Measurements from ENCODE around the gene PRDX6. TPM values are rescaled to one million over a fixed set of nuclear protein-coding genes. Genes with fewer than 3 reads are reported as not detected.

The PRDX6 gene
- total and polyA plus RNA-seq, 2 of the 8 experiments (the other 6 are each of a cell fraction or from before 2014, with no cell fraction given), result 348 to 677 TPM

DNA sequence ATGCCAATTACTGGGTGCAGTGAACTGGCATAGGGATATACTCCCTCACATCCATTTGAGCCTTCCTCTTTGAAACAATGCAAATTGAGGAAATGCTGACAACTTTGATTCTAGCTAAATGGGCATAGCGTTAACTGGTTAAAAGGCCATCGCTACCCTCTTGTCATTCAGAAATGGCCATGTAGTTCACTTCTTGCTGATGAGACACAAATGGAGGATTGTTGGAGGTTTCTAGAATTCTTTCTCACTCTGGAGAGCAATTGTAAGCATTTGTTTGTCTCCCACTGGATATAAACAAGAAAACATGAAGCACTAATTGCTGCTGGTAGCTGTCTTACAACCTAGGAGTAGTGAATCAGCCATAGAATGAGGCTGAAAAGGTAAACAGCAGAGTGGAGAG is 14.4 kb downstream of the PRDX6 start:
- FAIRE-seq, result no peak
- POLR2A ChIA-PET (ENCODE audit: partially characterized antibody), result interaction anchor here (1.0 to 4.9 kb wide), 5 partner anchors 9 to 145 kb away, joined by 3 to 53 read pairs (median 4); partner anchors contain the start of gene PRDX6
- no peak overlapping the region for H3K4me3 ChIP-seq (ENCODE audit: extremely low read depth in 1 of 4, insufficient read depth in 2 of 4, low read depth in 3 of 4, low read length in 4 of 4)

More for the DNA sequence above, 14.4 kb downstream of the PRDX6 start:
- Histone ChIP-seq H2AFZ (ENCODE audit: low read length) (no peak overlapping the region), H3K9ac (replicated peaks in 1 of 4; ENCODE audit: extremely low read depth in 1 of 4, low read depth in 3 of 4, low read length in 3 of 4) (no peak overlapping the region), H2BK20ac (ENCODE audit: low read length) (no peak overlapping the region), H3K27ac (ENCODE audit: low read depth, low read length) (no peak overlapping the region), H3K14ac (ENCODE audit: insufficient read length) (no peak overlapping the region), H3K56ac (replicated peaks; ENCODE audit: insufficient read length, low read depth, low read length) (no peak overlapping the region), H3K4me1 (replicated peaks in 1 of 4; ENCODE audit: control insufficient read depth in 3 of 4, insufficient read depth in 4 of 4, low read length in 3 of 4) (peaks cover 0 to 3% (median 1%) of the 10 kb centered on the region in 4 experiments; a peak in 2 of 7 replicates), H4K91ac (replicated peaks; ENCODE audit: insufficient read length, low read length) (no peak overlapping the region), H2AK5ac (ENCODE audit: low read depth, low read length) (no peak overlapping the region), H4K8ac (ENCODE audit: extremely low read depth, insufficient read depth, low read length) (no peak overlapping the region), H3K23ac (ENCODE audit: insufficient read length) (no peak overlapping the region), H3K79me2 (ENCODE audit: control insufficient read depth in 1 of 2, insufficient read depth in 2 of 2, low read length in 2 of 2) (no peaks in the 10 kb centered on the region), H2BK5ac (ENCODE audit: low read depth, low read length) (no peak overlapping the region), H3K23me2 (ENCODE audit: low read depth, low read length) (no peaks in the 10 kb centered on the region), H3K4me2 (ENCODE audit: insufficient read depth in 1 of 2, low read depth in 2 of 2, low read length in 2 of 2) (no peak overlapping the region), H4K20me1 (replicated peaks in 1 of 2; ENCODE audit: control insufficient read depth in 1 of 2, insufficient read depth in 2 of 2, low read length in 2 of 2) (no peaks in the 10 kb centered on the region), H3K18ac (ENCODE audit: extremely low read depth, low read length) (no peak overlapping the region), H4K5ac (ENCODE audit: insufficient read length, low read depth, low read length) (no peak overlapping the region), H2BK12ac (ENCODE audit: low read depth, low read length) (no peak overlapping the region), H3K4ac (replicated peaks; ENCODE audit: insufficient read length, low read depth, low read length) (no peak overlapping the region), H3K9me3 (ENCODE audit: insufficient read depth in 2 of 2, low read depth in 1 of 2, low read length in 1 of 2) (peaks cover 30 to 32% of the 10 kb centered on the region in 2 experiments), H3K79me1 (ENCODE audit: low read depth, low read length) (no peaks in the 10 kb centered on the region), H3K27me3 (replicated peaks in 1 of 4; ENCODE audit: control insufficient read depth in 3 of 4, extremely low read depth in 1 of 4, insufficient read depth in 3 of 4, low read length in 3 of 4) (no peaks in the 10 kb centered on the region), H2BK120ac (replicated peaks; ENCODE audit: low read depth, low read length) (no peak overlapping the region), H2BK15ac (ENCODE audit: low read length) (no peak overlapping the region), H3K36me3 (ENCODE audit: control insufficient read depth in 2 of 4, insufficient read depth in 4 of 4, low read length in 3 of 4) (peaks cover 10 to 51% (median 23%) of the 10 kb centered on the region in 4 experiments; a peak in 7 of 8 replicates)
- CTCF ChIA-PET (ENCODE audit: partially characterized antibody), result interaction anchor here (1.3 to 4.4 kb wide), 2 partner anchors 14 to 15 kb away, joined by 4 to 16 read pairs; partner anchors contain the start of gene PRDX6
- no peak for DNase-seq (ENCODE audit: low read depth in 1 of 2, low spot score in 2 of 2)
- TF ChIP-seq RFX5 (IDR thresholded peaks at IDR 0.05; ENCODE audit: borderline replicate concordance, low read depth, low read length) (no peak), POLR2A (IDR thresholded peaks at IDR 0.05; ENCODE audit: control extremely low read depth in 1 of 2, low read depth in 2 of 2, low read length in 2 of 2) (peak in 1 of 2 experiments; percentile 51; a peak in 1 of 3 replicates)
- WGBS, 2 experiments (ENCODE audit: extremely low coverage in 1 of 2, insufficient coverage in 1 of 2, insufficient read length in 1 of 2, insufficient replicate concordance in 2 of 2, low coverage in 1 of 2, low lambda C conversion rate in 2 of 2, missing lambda C conversion rate in 1 of 2), result 89% methylated on average over 2 of the region's 2 CpGs; no CpG with 5 or more reads in 1 of the 2 experiments

Measured in H1 (cell line).